IMR-90 (cell line): ENCODE data around the gene DOHH. TPM values are rescaled to one million over a fixed set of nuclear protein-coding genes. Genes with fewer than 3 reads are reported as not detected.
A peak's percentile ranks its signal among the peaks of the same experiment; 100 is the strongest.

ENCODE experiments used
- ATAC-seq: fragments of 200-7000 bp; cut with Tn5 transposase; 2 replicates; pipeline ENCODE4 v1.9.1; 2020; ENCODE audit warnings: low read depth, mild to moderate bottlenecking, moderate library complexity
- BruUV-seq: library from RNA; stranded (reverse); fragments of 400-500 nt; replicated peaks from 2 replicates; lab custom pipeline; 2021; lab: Mats Ljungman, UMichigan
- CTCF ChIA-PET: fragments of 300-600 bp; formaldehyde crosslinking; extraction: SDS; loops from one replicate; lab custom pipeline; 2021; ENCODE audit warnings: antibody characterized with exemption; lab: Yijun Ruan, JAX
- POLR2A ChIA-PET: fragments of 300-600 bp; sonication (Branson Sonifier 250); formaldehyde crosslinking; loops from one replicate; lab custom pipeline; 2022; ENCODE audit warnings: antibody characterized with exemption; ENCODE audit not compliant: unreplicated experiment; lab: Charles Lee
- DNase-seq: peaks from one replicate; pipeline ENCODE4 v3.0.0; 2013
- H2AFZ ChIP-seq: replicated peaks from 2 replicates; pipeline ENCODE3; 2013; ENCODE audit warnings: low read length, mild to moderate bottlenecking; ENCODE audit not compliant: poor library complexity
- H2AK5ac ChIP-seq: 2 replicates; pipeline ENCODE4 v1.6.1; 2013; ENCODE audit warnings: low read depth, low read length, inconsistent platforms
- H2AK9ac ChIP-seq: replicated peaks from 2 replicates; pipeline ENCODE3; 2013; ENCODE audit warnings: mild to moderate bottlenecking, low read depth, low read length, moderate library complexity; ENCODE audit not compliant: poor library complexity
- H2BK120ac ChIP-seq: 2 replicates; pipeline ENCODE4 v1.6.1; 2013; ENCODE audit warnings: low read depth, low read length, inconsistent platforms
- H2BK15ac ChIP-seq: 3 replicates; pipeline ENCODE4 v1.6.1; 2013; ENCODE audit warnings: low read depth, low read length, inconsistent platforms
- H2BK20ac ChIP-seq: 2 replicates; pipeline ENCODE4 v1.6.1; 2013; ENCODE audit warnings: low read depth, mild to moderate bottlenecking, inconsistent platforms, low read length, moderate library complexity
- H2BK5ac ChIP-seq: 2 replicates; pipeline ENCODE4 v1.6.1; 2013; ENCODE audit warnings: mild to moderate bottlenecking, low read depth, low read length, inconsistent platforms; ENCODE audit not compliant: poor library complexity, severe bottlenecking
- H3K14ac ChIP-seq: replicated peaks from 2 replicates; pipeline ENCODE4 v1.6.1; 2013; ENCODE audit warnings: low read depth, low read length, inconsistent platforms
- H3K18ac ChIP-seq: 2 replicates; pipeline ENCODE4 v1.6.1; 2013; ENCODE audit warnings: low read depth, low read length, control low read depth
- H3K23ac ChIP-seq: 2 replicates; pipeline ENCODE4 v1.6.1; 2013; ENCODE audit warnings: low read depth, low read length, inconsistent platforms
- H3K27ac ChIP-seq: 2 replicates; pipeline ENCODE4 v1.5.1; 2013; ENCODE audit warnings: mild to moderate bottlenecking, control low read depth, low read length; ENCODE audit not compliant: insufficient read depth
- H3K27me3 ChIP-seq: 2 replicates; pipeline ENCODE4 v1.6.1; 2013; ENCODE audit warnings: low read length; ENCODE audit not compliant: control insufficient read depth, insufficient read depth
- H3K36me3 ChIP-seq: 2 replicates; pipeline ENCODE4 v1.6.1; 2013; ENCODE audit warnings: low read length, mixed read lengths; ENCODE audit not compliant: control insufficient read depth, insufficient read depth
- H3K4ac ChIP-seq: 2 replicates; pipeline ENCODE4 v1.6.1; 2013; ENCODE audit warnings: low read depth, low read length, inconsistent platforms
- H3K4me1 ChIP-seq: 2 replicates; pipeline ENCODE4 v1.6.1; 2013; ENCODE audit warnings: low read length, mixed read lengths; ENCODE audit not compliant: control insufficient read depth, insufficient read depth
- H3K4me2 ChIP-seq: 2 replicates; pipeline ENCODE4 v1.6.1; 2013; ENCODE audit warnings: low read depth, mild to moderate bottlenecking, control low read depth, low read length, moderate library complexity
- H3K4me3 ChIP-seq: 2 replicates; pipeline ENCODE4 v1.5.1; 2013; ENCODE audit warnings: low read depth, mild to moderate bottlenecking, control low read depth, low read length, moderate library complexity; ENCODE audit not compliant: insufficient read depth
- H3K56ac ChIP-seq: 2 replicates; pipeline ENCODE4 v1.6.1; 2013; ENCODE audit warnings: low read length, inconsistent platforms; ENCODE audit not compliant: insufficient read depth; ENCODE audit errors: extremely low read depth
- H3K79me1 ChIP-seq, 2 experiments: 2 replicates each; pipeline ENCODE4 v1.6.1; 2013; ENCODE audit warnings: low read length in 2 of 2, inconsistent platforms in 1 of 2, low read depth in 1 of 2
- H3K9ac ChIP-seq: 2 replicates; pipeline ENCODE4 v1.6.1; 2013; ENCODE audit warnings: low read depth, low read length, control low read depth
- H3K9me1 ChIP-seq: 2 replicates; pipeline ENCODE4 v1.6.1; 2013; ENCODE audit warnings: low read length, inconsistent platforms; ENCODE audit not compliant: insufficient read depth
- H3K9me3 ChIP-seq: 2 replicates; pipeline ENCODE4 v1.6.1; 2013; ENCODE audit warnings: low read length; ENCODE audit not compliant: control insufficient read depth, insufficient read depth
- H4K20me1 ChIP-seq: 2 replicates; pipeline ENCODE4 v1.6.1; 2013; ENCODE audit warnings: low read length, inconsistent platforms; ENCODE audit not compliant: insufficient read depth
- H4K5ac ChIP-seq: 2 replicates; pipeline ENCODE4 v1.6.1; 2013; ENCODE audit warnings: mild to moderate bottlenecking, low read depth, low read length, control low read depth
- H4K8ac ChIP-seq, 2 experiments: 2 replicates each; pipeline ENCODE4 v1.6.1; 2013; ENCODE audit warnings: low read depth in 2 of 2, low read length in 2 of 2, control low read depth in 1 of 2, inconsistent platforms in 1 of 2
- H4K91ac ChIP-seq: 2 replicates; pipeline ENCODE4 v1.6.1; 2013; ENCODE audit warnings: low read depth, low read length, inconsistent platforms; ENCODE audit not compliant: insufficient read depth
- CHD1 ChIP-seq: IDR thresholded peaks from 2 replicates; pipeline ENCODE4 v1.6.1; 2012; ENCODE audit warnings: low read depth, low read length, improper control_type of control experiment
- CTCF ChIP-seq: conservative IDR thresholded peaks from 2 replicates; pipeline ENCODE4 v1.5.1; 2012; ENCODE audit warnings: mild to moderate bottlenecking, low read depth, low read length, improper control_type of control experiment
- ELK1 ChIP-seq: fragments of 150-350 bp; IDR thresholded peaks from 2 replicates; pipeline ENCODE4 v1.6.1; 2016; ENCODE audit warnings: low read depth, mild to moderate bottlenecking, low read length, moderate library complexity, borderline replicate concordance
- POLR2A ChIP-seq: IDR thresholded peaks from 2 replicates; pipeline ENCODE4 v1.6.1; 2012; ENCODE audit warnings: mild to moderate bottlenecking, low read depth, low read length
- RFX5 ChIP-seq: IDR thresholded peaks from 2 replicates; pipeline ENCODE4 v1.8.0; 2012; ENCODE audit warnings: low read depth, mild to moderate bottlenecking, low read length, moderate library complexity
- USF2 ChIP-seq: fragments of 150-350 bp; IDR thresholded peaks from 2 replicates; pipeline ENCODE4 v1.6.1; 2017; ENCODE audit warnings: mild to moderate bottlenecking, antibody characterized with exemption, low read length, low read depth
- dilution Hi-C: fragments of 300-500 bp; cut with HindIII; formaldehyde crosslinking; loops from one replicate; pipeline ENCODE4 v1.14.3; 2018; ENCODE audit warnings: low sequenced_read_pairs; ENCODE audit not compliant: unreplicated experiment
- in situ Hi-C: fragments of 300-500 bp; cut with MboI; formaldehyde crosslinking; loops from 3 replicates; pipeline ENCODE4 v1.14.3; 2019; ENCODE audit warnings: low sequenced_read_pairs, inconsistent platforms, mixed read lengths
- intact Hi-C: fragments of 100-400 bp; cut with micrococcal nuclease; formaldehyde crosslinking; loops from 2 replicates; pipeline ENCODE4 v1.10.0; 2022
- polyA plus RNA-seq, 3 experiments: library from polyadenylated mRNA; depleted of rRNA; stranded (reverse); fragments of >200 nt; gene quantifications; 2 replicates each; pipeline ENCODE4 v1.2.3, GENCODE V29; 2012; ENCODE audit warnings: low replicate concordance in 1 of 3
- total RNA-seq: library from RNA; depleted of rRNA; stranded (reverse); fragments of >200 nt; gene quantifications from 2 replicates; pipeline ENCODE4 v1.2.3, GENCODE V29; 2012

DOHH gene
- total and polyA plus RNA-seq, 2 of the 4 experiments (the other 2 are of a cell fraction): 3.2 to 9.2 TPM

GRCh38 chr19:3477506-3477905 is 23.0 kb downstream of the DOHH start:
- no peaks in the 10 kb centered on the region; the same call in 1 of the 2 replicates for H3K9me3 ChIP-seq
- H3K27ac ChIP-seq: no peak overlapping the region
- TF ChIP-seq CHD1 (no peak), USF2 (no peak), RFX5 (no peak), CTCF (no peak), ELK1 (no peak), POLR2A (no peak)
- no peaks in the 10 kb centered on the region for H3K4me1 ChIP-seq
- no peak overlapping the region for H2BK120ac ChIP-seq
- CTCF ChIA-PET: no interaction called here
- peak overlapping the region; percentile 29 for H2BK5ac ChIP-seq
- no peaks in the 10 kb centered on the region for H3K9me1 ChIP-seq
- no peak overlapping the region for H4K5ac ChIP-seq
- no peak overlapping the region for H4K91ac ChIP-seq
- no peak overlapping the region for H2AFZ ChIP-seq
- H2AK9ac ChIP-seq: no peak overlapping the region
- H3K23ac ChIP-seq: no peak overlapping the region
- H3K56ac ChIP-seq: no peak overlapping the region
- POLR2A ChIA-PET: no interaction called here
- no peaks in the 10 kb centered on the region for H3K79me1 ChIP-seq
- no peaks in the 10 kb centered on the region for H4K20me1 ChIP-seq
- no peak overlapping the region for H3K4ac ChIP-seq
- no peak overlapping the region for H3K18ac ChIP-seq
- intact Hi-C loops (no loop called here), in situ Hi-C loops (loop anchor here (25.0 kb wide), 1 partner anchor 515 kb away; no protein-coding TSS in a partner anchor), dilution Hi-C loops (no loop called here)
- H3K4me2 ChIP-seq: no peak overlapping the region
- no peak overlapping the region for H2AK5ac ChIP-seq
- no peak overlapping the region for H3K14ac ChIP-seq
- no peak overlapping the region for H2BK15ac ChIP-seq
- H3K36me3 ChIP-seq: no peaks in the 10 kb centered on the region
- no peak overlapping the region for H2BK20ac ChIP-seq
- H3K27me3 ChIP-seq: peaks cover 39% of the 10 kb centered on the region
- DNase-seq (no peak), ATAC-seq (no peak)
- no peak overlapping the region for H3K4me3 ChIP-seq
- no peak overlapping the region for H4K8ac ChIP-seq
- H3K9ac ChIP-seq: no peak overlapping the region
- no TSS peak for BruUV-seq
